ENCODE results near the gene KASH5. TPM values are rescaled to one million over a fixed set of nuclear protein-coding genes. Genes with fewer than 3 reads are reported as not detected.

KASH5 gene
- total and polyA plus RNA-seq, 2 of the 13 experiments (the other 11 are each of a cell fraction or from before 2014, with no cell fraction given) = not detected

- TF ChIP-seq FOXK2 (IDR thresholded peaks at IDR 0.05) = no peak
- peak; percentile 99 for TF ChIP-seq POLR2AphosphoS5 (IDR thresholded peaks at IDR 0.05; ENCODE audit: low read depth, low read length)
- TF ChIP-seq ZNF724P (CRISPR knock-in tag; IDR thresholded peaks at IDR 0.05; ENCODE audit: borderline replicate concordance) = no peak
- TF ChIP-seq HNRNPK (IDR thresholded peaks at IDR 0.05; ENCODE audit: low read depth, low read length, poor library complexity, severe bottlenecking) = peak; percentile 50
- TF ChIP-seq, protein P1, sequence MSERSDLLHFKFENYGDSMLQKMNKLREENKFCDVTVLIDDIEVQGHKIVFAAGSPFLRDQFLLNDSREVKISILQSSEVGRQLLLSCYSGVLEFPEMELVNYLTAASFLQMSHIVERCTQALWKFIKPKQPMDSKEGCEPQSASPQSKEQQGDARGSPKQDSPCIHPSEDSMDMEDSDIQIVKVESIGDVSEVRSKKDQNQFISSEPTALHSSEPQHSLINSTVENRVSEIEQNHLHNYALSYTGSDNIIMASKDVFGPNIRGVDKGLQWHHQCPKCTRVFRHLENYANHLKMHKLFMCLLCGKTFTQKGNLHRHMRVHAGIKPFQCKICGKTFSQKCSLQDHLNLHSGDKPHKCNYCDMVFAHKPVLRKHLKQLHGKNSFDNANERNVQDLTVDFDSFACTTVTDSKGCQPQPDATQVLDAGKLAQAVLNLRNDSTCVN (CRISPR knock-in tag; IDR thresholded peaks at IDR 0.05; ENCODE audit: borderline replicate concordance) = no peak
- no peak for TF ChIP-seq ZNF777 (CRISPR knock-in tag; IDR thresholded peaks at IDR 0.05)
- no peak for TF ChIP-seq GPN1 (CRISPR knock-in tag; IDR thresholded peaks at IDR 0.05; ENCODE audit: borderline replicate concordance)
- TF ChIP-seq ZSCAN22 (CRISPR knock-in tag; IDR thresholded peaks at IDR 0.05) = no peak
- no peak for TF ChIP-seq ZNF547 (CRISPR knock-in tag; IDR thresholded peaks at IDR 0.05)
- TF ChIP-seq CREB1 (IDR thresholded peaks at IDR 0.05) = peak; percentile 66
- peak; percentile 43 for TF ChIP-seq CREB1 (CRISPR knock-in tag; IDR thresholded peaks at IDR 0.05)
- no peak for TF ChIP-seq CSRNP1 (CRISPR knock-in tag; IDR thresholded peaks at IDR 0.05)
- TF ChIP-seq FOXC1 (CRISPR knock-in tag; IDR thresholded peaks at IDR 0.05; ENCODE audit: borderline replicate concordance) = peak; percentile 33; the same call in 1 of the 2 replicates
- peak; percentile 64; the same call in 1 of the 2 replicates for TF ChIP-seq PHF21A (CRISPR knock-in tag; IDR thresholded peaks at IDR 0.05)
- no peak for TF ChIP-seq SMAD3 (CRISPR knock-in tag; IDR thresholded peaks at IDR 0.05)
- TF ChIP-seq MXD3 (CRISPR knock-in tag; IDR thresholded peaks at IDR 0.05) = 0 out of 2 replicates have a peak, but pooled peaks have one; percentile 12
- no peak for TF ChIP-seq ZNF253 (CRISPR knock-in tag; IDR thresholded peaks at IDR 0.05; ENCODE audit: borderline replicate concordance)
- TF ChIP-seq HMGA1 (CRISPR knock-in tag; conservative IDR thresholded peaks at IDR 0.05) = no peak
- no peak; the same call in 1 of the 2 replicates for TF ChIP-seq ZSCAN29 (CRISPR knock-in tag; conservative IDR thresholded peaks at IDR 0.05)
- TF ChIP-seq WIZ (CRISPR knock-in tag; IDR thresholded peaks at IDR 0.05) = 0 out of 2 replicates have a peak, but pooled peaks have one; percentile 37
- no peak for TF ChIP-seq ZNF83 (CRISPR knock-in tag; IDR thresholded peaks at IDR 0.05; ENCODE audit: borderline replicate concordance)
- TF ChIP-seq KAT8 (CRISPR knock-in tag; IDR thresholded peaks at IDR 0.05) = peak; percentile 83
- TF ChIP-seq GMEB1 (CRISPR knock-in tag; IDR thresholded peaks at IDR 0.05; ENCODE audit: borderline replicate concordance) = peak; percentile 73
- TF ChIP-seq ZNF569 (CRISPR knock-in tag; IDR thresholded peaks at IDR 0.05; ENCODE audit: borderline replicate concordance) = no peak; the same call in 1 of the 2 replicates
- TF ChIP-seq ZMYM2 (CRISPR knock-in tag; IDR thresholded peaks at IDR 0.05) = no peak
These were observed 65.1 kb downstream of the KASH5 start, which contains the start of gene ALDH16A1 (continued) for GRCh38 chr19:49453013-49453756.

Data from HepG2 (cell line).